ENCODE results near the gene PTPRA.
A peak's percentile ranks its signal among the peaks of the same experiment; 100 is the strongest.
"Not testable (repeated sequence)": the region's sequence is repeated elsewhere in the genome, so short reads cannot be mapped to it uniquely, and the experiment has no call there.

Gene PTPRA

GRCh38 chr20:3059489-3059888 lies 186.2 kb downstream of the PTPRA start:
- Histone ChIP-seq H3K9ac (ENCODE audit: low read depth, low read length) (no peak overlapping the region), H3K27me3 (ENCODE audit: insufficient read depth, low read length) (no peaks in the 10 kb centered on the region), H3K27ac (ENCODE audit: low read length) (no peak overlapping the region), H3K4me1 (ENCODE audit: insufficient read depth, low read length) (no peaks in the 10 kb centered on the region), H3K4me3 (ENCODE audit: low read length) (no peak overlapping the region), H3K36me3 (ENCODE audit: insufficient read depth, low read depth, low read length) (no peaks in the 10 kb centered on the region), H3K9me3 (ENCODE audit: insufficient read depth, low read depth, low read length) (no peaks in the 10 kb centered on the region)

- H3K9ac ChIP-seq (ENCODE audit: low read depth, low read length); H3K4me3 ChIP-seq (ENCODE audit: low read length); H3K27ac ChIP-seq (ENCODE audit: low read length); H3K36me3 ChIP-seq (ENCODE audit: insufficient read depth, low read depth, low read length); H3K4me1 ChIP-seq (ENCODE audit: insufficient read depth, low read length); H3K27me3 ChIP-seq (ENCODE audit: insufficient read depth, low read length); H3K9me3 ChIP-seq (ENCODE audit: insufficient read depth, low read depth, low read length): not testable (repeated sequence)
These were observed 190.8 kb downstream of the PTPRA start for GRCh38 chr20:3064119-3064518.

GRCh38 chr20:3067139-3068014 lies 194.1 kb downstream of the PTPRA start:
- Histone ChIP-seq H3K27ac (ENCODE audit: low read length) (no peak overlapping the region), H3K9me3 (ENCODE audit: insufficient read depth, low read depth, low read length) (no peaks in the 10 kb centered on the region), H3K4me1 (ENCODE audit: insufficient read depth, low read length) (no peaks in the 10 kb centered on the region; the same call in 1 of the 2 replicates), H3K27me3 (ENCODE audit: insufficient read depth, low read length) (peaks cover 21% of the 10 kb centered on the region), H3K4me3 (ENCODE audit: low read length) (no peak overlapping the region), H3K9ac (ENCODE audit: low read depth, low read length) (no peak overlapping the region), H3K36me3 (ENCODE audit: insufficient read depth, low read depth, low read length) (no peaks in the 10 kb centered on the region)

GRCh38 chr20:3068075-3068474 lies 194.8 kb downstream of the PTPRA start:
- H3K4me1 ChIP-seq (ENCODE audit: insufficient read depth, low read length): no peaks in the 10 kb centered on the region; the same call in 1 of the 2 replicates
- no peaks in the 10 kb centered on the region for H3K36me3 ChIP-seq (ENCODE audit: insufficient read depth, low read depth, low read length)
- H3K27me3 ChIP-seq (ENCODE audit: insufficient read depth, low read length): peaks cover 28% of the 10 kb centered on the region
- H3K27ac ChIP-seq (ENCODE audit: low read length): no peak overlapping the region
- H3K9ac ChIP-seq (ENCODE audit: low read depth, low read length): no peak overlapping the region
- no peak overlapping the region for H3K4me3 ChIP-seq (ENCODE audit: low read length)
- no peaks in the 10 kb centered on the region for H3K9me3 ChIP-seq (ENCODE audit: insufficient read depth, low read depth, low read length)

- H3K9ac ChIP-seq (ENCODE audit: low read depth, low read length): no peak overlapping the region
- H3K9me3 ChIP-seq (ENCODE audit: insufficient read depth, low read depth, low read length): peaks cover 2% of the 10 kb centered on the region; the same call in 1 of the 2 replicates
- H3K4me1 ChIP-seq (ENCODE audit: insufficient read depth, low read length): no peaks in the 10 kb centered on the region; the same call in 1 of the 2 replicates
- no peak overlapping the region for H3K27ac ChIP-seq (ENCODE audit: low read length)
- peaks cover 39% of the 10 kb centered on the region for H3K27me3 ChIP-seq (ENCODE audit: insufficient read depth, low read length)
- no peak overlapping the region for H3K4me3 ChIP-seq (ENCODE audit: low read length)
- H3K36me3 ChIP-seq (ENCODE audit: insufficient read depth, low read depth, low read length): no peaks in the 10 kb centered on the region
These were observed 196.0 kb downstream of the PTPRA start for GRCh38 chr20:3068986-3069900.

- peaks cover 4% of the 10 kb centered on the region; the same call in 1 of the 2 replicates for H3K9me3 ChIP-seq (ENCODE audit: insufficient read depth, low read depth, low read length)
- no peaks in the 10 kb centered on the region for H3K36me3 ChIP-seq (ENCODE audit: insufficient read depth, low read depth, low read length)
- no peak overlapping the region for H3K9ac ChIP-seq (ENCODE audit: low read depth, low read length)
- no peak overlapping the region for H3K4me3 ChIP-seq (ENCODE audit: low read length)
- H3K27me3 ChIP-seq (ENCODE audit: insufficient read depth, low read length): peaks cover 40% of the 10 kb centered on the region
- no peaks in the 10 kb centered on the region; the same call in 1 of the 2 replicates for H3K4me1 ChIP-seq (ENCODE audit: insufficient read depth, low read length)
- no peak overlapping the region for H3K27ac ChIP-seq (ENCODE audit: low read length)
These were observed 197.4 kb downstream of the PTPRA start for GRCh38 chr20:3070725-3071124.

GRCh38 chr20:3071266-3071609 lies 198.0 kb downstream of the PTPRA start:
- Histone ChIP-seq H3K27me3 (ENCODE audit: insufficient read depth, low read length) (peaks cover 40% of the 10 kb centered on the region), H3K9me3 (ENCODE audit: insufficient read depth, low read depth, low read length) (peaks cover 4% of the 10 kb centered on the region; the same call in 1 of the 2 replicates), H3K9ac (ENCODE audit: low read depth, low read length) (no peak overlapping the region), H3K4me3 (ENCODE audit: low read length) (peak overlapping the region; percentile 49; the same call in 1 of the 2 replicates), H3K36me3 (ENCODE audit: insufficient read depth, low read depth, low read length) (no peaks in the 10 kb centered on the region), H3K4me1 (ENCODE audit: insufficient read depth, low read length) (no peaks in the 10 kb centered on the region; the same call in 1 of the 2 replicates), H3K27ac (ENCODE audit: low read length) (no peak overlapping the region)

- H3K4me3 ChIP-seq (ENCODE audit: low read length): peak within 1 kb of the TSS; percentile 49; the same call in 1 of the 2 replicates
- H3K9ac ChIP-seq (ENCODE audit: low read depth, low read length): no peak within 1 kb of the TSS
- peaks cover 4% of the 10 kb centered on the region; the same call in 1 of the 2 replicates for H3K9me3 ChIP-seq (ENCODE audit: insufficient read depth, low read depth, low read length)
- no peak within 1 kb of the TSS for H3K27ac ChIP-seq (ENCODE audit: low read length)
- H3K4me1 ChIP-seq (ENCODE audit: insufficient read depth, low read length): no peaks in the 10 kb centered on the region; the same call in 1 of the 2 replicates
- H3K36me3 ChIP-seq (ENCODE audit: insufficient read depth, low read depth, low read length): no peaks in the 10 kb centered on the region
- peaks cover 40% of the 10 kb centered on the region for H3K27me3 ChIP-seq (ENCODE audit: insufficient read depth, low read length)
These were observed 198.6 kb downstream of the PTPRA start, which contains the start of gene OXT for GRCh38 chr20:3071610-3072529. OXT (plus strand) TSS chr20:3071620; CDS start chr20:3071656, 36 bp downstream.

GRCh38 chr20:3072530-3073250 lies 199.4 kb downstream of the PTPRA start:
- H3K9ac ChIP-seq (ENCODE audit: low read depth, low read length): no peak overlapping the region
- no peaks in the 10 kb centered on the region for H3K36me3 ChIP-seq (ENCODE audit: insufficient read depth, low read depth, low read length)
- H3K27ac ChIP-seq (ENCODE audit: low read length): no peak overlapping the region
- peak overlapping the region; percentile 49; the same call in 1 of the 2 replicates for H3K4me3 ChIP-seq (ENCODE audit: low read length)
- H3K4me1 ChIP-seq (ENCODE audit: insufficient read depth, low read length): no peaks in the 10 kb centered on the region; the same call in 1 of the 2 replicates
- peaks cover 42% of the 10 kb centered on the region for H3K27me3 ChIP-seq (ENCODE audit: insufficient read depth, low read length)
- peaks cover 4% of the 10 kb centered on the region; the same call in 1 of the 2 replicates for H3K9me3 ChIP-seq (ENCODE audit: insufficient read depth, low read depth, low read length)

GRCh38 chr20:3073251-3073643 lies 200.0 kb downstream of the PTPRA start:
- not testable (repeated sequence) for H3K36me3 ChIP-seq (ENCODE audit: insufficient read depth, low read depth, low read length); H3K9me3 ChIP-seq (ENCODE audit: insufficient read depth, low read depth, low read length); H3K4me3 ChIP-seq (ENCODE audit: low read length); H3K4me1 ChIP-seq (ENCODE audit: insufficient read depth, low read length); H3K9ac ChIP-seq (ENCODE audit: low read depth, low read length); H3K27ac ChIP-seq (ENCODE audit: low read length)
- H3K27me3 ChIP-seq (ENCODE audit: insufficient read depth, low read length): peaks cover 47% of the 10 kb centered on the region

All from iPS-20b (cell line).